ENCODE data around the gene TOM1L2. TPM values are rescaled to one million over a fixed set of nuclear protein-coding genes. Genes with fewer than 3 reads are reported as not detected.

The TOM1L2 gene
- total and polyA plus RNA-seq, 2 of the 4 experiments (the other 2 are of a cell fraction) = 34.4 to 51.7 TPM

DNA sequence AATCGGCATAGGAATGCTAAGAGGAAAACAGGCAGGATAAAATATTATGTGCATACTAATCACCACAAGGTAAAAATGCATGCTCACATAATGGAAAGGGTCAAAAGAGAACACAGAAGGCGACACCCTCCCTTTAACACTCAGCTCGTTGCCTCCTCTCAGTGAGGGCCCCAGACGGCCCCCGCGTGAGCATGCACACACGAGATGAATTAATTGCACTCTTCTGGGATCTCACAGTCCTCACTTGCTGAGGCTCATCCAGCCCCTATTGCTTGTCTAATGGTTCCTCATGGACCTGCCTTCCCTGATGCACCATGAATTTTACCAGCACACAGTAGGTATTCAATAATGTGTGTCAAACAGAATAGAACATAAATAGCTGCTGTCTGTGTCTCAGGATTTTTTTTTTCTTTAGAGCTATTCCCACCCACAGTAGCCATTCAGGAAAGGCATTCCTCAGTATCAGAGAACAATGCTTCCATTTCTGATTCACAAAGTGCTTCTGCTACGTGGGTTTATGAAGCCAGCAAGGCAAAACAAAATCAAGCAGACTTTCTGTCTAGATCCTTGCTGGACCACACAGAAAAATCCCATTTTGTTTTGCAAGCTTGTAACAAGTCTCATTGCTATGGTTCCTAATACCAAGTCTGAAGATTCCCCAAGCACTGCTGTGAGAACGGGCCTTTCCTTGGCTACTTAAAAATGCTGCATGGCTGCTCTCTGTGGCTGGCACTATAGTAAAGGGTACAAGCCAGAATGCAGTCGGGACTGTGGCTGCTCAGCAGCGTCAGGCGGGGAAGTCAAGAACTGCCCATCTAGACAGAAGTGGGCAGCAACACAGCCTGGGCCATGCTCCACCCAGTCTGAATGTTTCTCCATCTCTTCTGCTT is 43.6 kb downstream of the TOM1L2 start (continued):
- TF ChIP-seq RFX5 (IDR thresholded peaks at IDR 0.05; ENCODE audit: low read depth, low read length) = no peak

DNA sequence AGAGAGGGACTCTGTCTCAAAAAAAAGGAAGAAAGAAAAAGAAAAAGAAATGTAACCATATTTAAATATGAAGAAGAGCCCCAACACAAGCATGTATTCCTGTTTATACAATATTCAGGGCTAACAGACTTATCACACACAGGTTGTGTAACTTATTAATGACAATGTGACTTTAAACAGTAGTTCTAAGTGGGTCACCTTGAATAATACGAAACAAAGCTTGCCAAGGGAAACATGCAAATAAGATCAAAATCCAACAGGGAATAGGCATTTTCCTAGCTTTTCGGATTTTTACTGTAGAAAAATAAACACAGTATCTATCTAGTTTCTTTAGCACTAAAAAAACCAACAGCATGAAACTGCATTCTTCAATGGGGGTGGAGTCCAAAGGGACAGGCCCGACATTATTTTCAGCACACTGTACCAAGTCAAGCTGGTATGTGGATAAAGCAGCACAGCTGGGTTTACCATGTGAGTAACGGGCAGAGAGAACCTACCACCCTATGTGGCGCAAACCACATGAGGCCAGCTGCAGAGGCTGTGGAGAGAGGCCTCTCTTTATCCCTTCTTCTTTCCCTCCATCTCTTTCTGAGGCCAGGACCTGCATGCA is 45.3 kb downstream of the TOM1L2 start:
- DNase-seq (no peak), ATAC-seq (ENCODE audit: low read depth) (peak; percentile 50)
- no peak overlapping the region; the same call in 1 of the 2 replicates for H4K5ac ChIP-seq (ENCODE audit: low read depth, low read length)
- no peak overlapping the region for H3K18ac ChIP-seq (ENCODE audit: low read depth, low read length)
- in situ Hi-C loops (cut with MboI; ENCODE audit: low sequenced_read_pairs) (no loop called here), intact Hi-C loops (cut with micrococcal nuclease) (no loop called here), dilution Hi-C loops (cut with HindIII; ENCODE audit: low sequenced_read_pairs, unreplicated experiment) (no loop called here)
- H3K27me3 ChIP-seq (ENCODE audit: control insufficient read depth, insufficient read depth, low read length) = no peaks in the 10 kb centered on the region
- ChIA-PET POLR2A (ENCODE audit: unreplicated experiment) (no interaction called here), CTCF (interaction anchor here (0.8 kb wide), 1 partner anchor 9 kb away, joined by 5 read pairs; no protein-coding TSS in a partner anchor)
- H4K8ac ChIP-seq (ENCODE audit: low read depth in 2 of 2, low read length in 2 of 2) = no peak overlapping the region; a peak in 1 of 4 replicates
- no peak overlapping the region for H2BK5ac ChIP-seq (ENCODE audit: low read depth, low read length, poor library complexity, severe bottlenecking)
- peak overlapping the region; percentile 21 for H2AK9ac ChIP-seq (replicated peaks; ENCODE audit: low read depth, low read length, poor library complexity)
- H3K4me2 ChIP-seq (ENCODE audit: low read depth, low read length) = no peak overlapping the region
- peaks cover 25% of the 10 kb centered on the region for H3K4me1 ChIP-seq (ENCODE audit: control insufficient read depth, insufficient read depth, low read length)
- peaks cover 3% of the 10 kb centered on the region; the same call in 1 of the 2 replicates for H4K20me1 ChIP-seq (ENCODE audit: insufficient read depth, low read length)
- H3K9me1 ChIP-seq (ENCODE audit: insufficient read depth, low read length) = peaks cover 24% of the 10 kb centered on the region
- H3K14ac ChIP-seq (replicated peaks; ENCODE audit: low read depth, low read length) = peak overlapping the region; percentile 55; the same call in 1 of the 2 replicates
- H3K36me3 ChIP-seq (ENCODE audit: control insufficient read depth, insufficient read depth, low read length) = no peaks in the 10 kb centered on the region
- H2AK5ac ChIP-seq (ENCODE audit: low read depth, low read length) = no peak overlapping the region; the same call in none of the 2 replicates
- H2BK15ac ChIP-seq (ENCODE audit: low read depth, low read length) = no peak overlapping the region; the same call in 2 of the 3 replicates
- H3K4ac ChIP-seq (ENCODE audit: low read depth, low read length) = peak overlapping the region; percentile 31
- BruUV-seq (replicated peaks) = no TSS peak
- no peak overlapping the region for H3K27ac ChIP-seq (ENCODE audit: insufficient read depth, low read length)
- no peak overlapping the region for H3K23ac ChIP-seq (ENCODE audit: low read depth, low read length)
- no peak overlapping the region for H3K4me3 ChIP-seq (ENCODE audit: insufficient read depth, low read depth, low read length)
- no peak overlapping the region for H3K56ac ChIP-seq (ENCODE audit: extremely low read depth, insufficient read depth, low read length)
- 0 out of 2 replicates have a peak overlapping the region, but pooled peaks have one; percentile 13 for H4K91ac ChIP-seq (ENCODE audit: insufficient read depth, low read depth, low read length)
- 0 out of 2 replicates have a peak overlapping the region, but pooled peaks have one; percentile 1 for H2BK20ac ChIP-seq (ENCODE audit: low read depth, low read length)
- no peaks in the 10 kb centered on the region for H3K9me3 ChIP-seq (ENCODE audit: control insufficient read depth, insufficient read depth, low read length)
- 0 out of 2 replicates have a peak overlapping the region, but pooled peaks have one; percentile 1 for H2BK120ac ChIP-seq (ENCODE audit: low read depth, low read length)
- H3K9ac ChIP-seq (ENCODE audit: low read depth, low read length) = no peak overlapping the region
- H3K79me1 ChIP-seq (ENCODE audit: low read depth in 1 of 2, low read length in 2 of 2) = peaks cover 43 to 81% of the 10 kb centered on the region in 2 experiments
- WGBS, 2 experiments (ENCODE audit: extremely low coverage in 2 of 2, insufficient read length in 1 of 2) = no CpG with 5 or more reads among the region's 5 CpGs
- H2AFZ ChIP-seq (replicated peaks; ENCODE audit: low read length, poor library complexity) = no peak overlapping the region
- TF ChIP-seq, protein P1, sequence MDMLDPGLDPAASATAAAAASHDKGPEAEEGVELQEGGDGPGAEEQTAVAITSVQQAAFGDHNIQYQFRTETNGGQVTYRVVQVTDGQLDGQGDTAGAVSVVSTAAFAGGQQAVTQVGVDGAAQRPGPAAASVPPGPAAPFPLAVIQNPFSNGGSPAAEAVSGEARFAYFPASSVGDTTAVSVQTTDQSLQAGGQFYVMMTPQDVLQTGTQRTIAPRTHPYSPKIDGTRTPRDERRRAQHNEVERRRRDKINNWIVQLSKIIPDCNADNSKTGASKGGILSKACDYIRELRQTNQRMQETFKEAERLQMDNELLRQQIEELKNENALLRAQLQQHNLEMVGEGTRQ (IDR thresholded peaks at IDR 0.05; ENCODE audit: low read depth, low read length) = no peak
- TF ChIP-seq NFE2L2 (IDR thresholded peaks at IDR 0.05; ENCODE audit: low read depth, low read length) = no peak
- TF ChIP-seq RFX5 (IDR thresholded peaks at IDR 0.05; ENCODE audit: low read depth, low read length) = no peak
- no peak for TF ChIP-seq POLR2A (IDR thresholded peaks at IDR 0.05; ENCODE audit: low read depth, low read length)
- TF ChIP-seq MAZ (IDR thresholded peaks at IDR 0.05; ENCODE audit: borderline replicate concordance, low read depth, low read length) = no peak
- TF ChIP-seq, protein P2, sequence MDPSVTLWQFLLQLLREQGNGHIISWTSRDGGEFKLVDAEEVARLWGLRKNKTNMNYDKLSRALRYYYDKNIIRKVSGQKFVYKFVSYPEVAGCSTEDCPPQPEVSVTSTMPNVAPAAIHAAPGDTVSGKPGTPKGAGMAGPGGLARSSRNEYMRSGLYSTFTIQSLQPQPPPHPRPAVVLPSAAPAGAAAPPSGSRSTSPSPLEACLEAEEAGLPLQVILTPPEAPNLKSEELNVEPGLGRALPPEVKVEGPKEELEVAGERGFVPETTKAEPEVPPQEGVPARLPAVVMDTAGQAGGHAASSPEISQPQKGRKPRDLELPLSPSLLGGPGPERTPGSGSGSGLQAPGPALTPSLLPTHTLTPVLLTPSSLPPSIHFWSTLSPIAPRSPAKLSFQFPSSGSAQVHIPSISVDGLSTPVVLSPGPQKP (IDR thresholded peaks at IDR 0.05; ENCODE audit: borderline replicate concordance, low read depth, low read length) = no peak
- no peak for TF ChIP-seq CEBPB (IDR thresholded peaks at IDR 0.05; ENCODE audit: low read depth, low read length)
- no peak for TF ChIP-seq RAD21 (IDR thresholded peaks at IDR 0.05; ENCODE audit: low read length)
- no peak for TF ChIP-seq BHLHE40 (IDR thresholded peaks at IDR 0.05; ENCODE audit: low read depth, low read length)
- no peak for TF ChIP-seq MXI1 (IDR thresholded peaks at IDR 0.05; ENCODE audit: borderline replicate concordance, low read depth, low read length)
- no peak for TF ChIP-seq CHD1 (IDR thresholded peaks at IDR 0.05; ENCODE audit: low read depth, low read length)
- TF ChIP-seq RCOR1 (IDR thresholded peaks at IDR 0.05; ENCODE audit: insufficient replicate concordance, low read length) = no peak

All from IMR-90 (cell line).